ENCODE data around the gene CD1B.
"Not testable (repeated sequence)": the region's sequence is repeated elsewhere in the genome, so short reads cannot be mapped to it uniquely, and the experiment has no call there.

The CD1B gene

GRCh38 chr1:158331481-158332150 is at the start of gene CD1B:
Gene CD1B, minus strand, starts transcription at chr1:158331531. Its CDS starts 108 bp downstream, at chr1:158331423.
- ATAC-seq, result no peak
- TF ChIP-seq ZFP3 (CRISPR knock-in tag; IDR thresholded peaks at IDR 0.05), result no peak
- TF ChIP-seq BACH2 (CRISPR knock-in tag; IDR thresholded peaks at IDR 0.05; ENCODE audit: borderline replicate concordance), result no peak
- TF ChIP-seq POU6F1 (CRISPR knock-in tag; IDR thresholded peaks at IDR 0.05; ENCODE audit: borderline replicate concordance, low read depth), result no peak
- TF ChIP-seq ZC3H10 (CRISPR knock-in tag; IDR thresholded peaks at IDR 0.05), result no peak
- TF ChIP-seq GLIS3 (CRISPR knock-in tag; IDR thresholded peaks at IDR 0.05), result no peak
- TF ChIP-seq ZNF565 (CRISPR knock-in tag; conservative IDR thresholded peaks at IDR 0.05; ENCODE audit: low read depth), result no peak
- TF ChIP-seq, protein P1, sequence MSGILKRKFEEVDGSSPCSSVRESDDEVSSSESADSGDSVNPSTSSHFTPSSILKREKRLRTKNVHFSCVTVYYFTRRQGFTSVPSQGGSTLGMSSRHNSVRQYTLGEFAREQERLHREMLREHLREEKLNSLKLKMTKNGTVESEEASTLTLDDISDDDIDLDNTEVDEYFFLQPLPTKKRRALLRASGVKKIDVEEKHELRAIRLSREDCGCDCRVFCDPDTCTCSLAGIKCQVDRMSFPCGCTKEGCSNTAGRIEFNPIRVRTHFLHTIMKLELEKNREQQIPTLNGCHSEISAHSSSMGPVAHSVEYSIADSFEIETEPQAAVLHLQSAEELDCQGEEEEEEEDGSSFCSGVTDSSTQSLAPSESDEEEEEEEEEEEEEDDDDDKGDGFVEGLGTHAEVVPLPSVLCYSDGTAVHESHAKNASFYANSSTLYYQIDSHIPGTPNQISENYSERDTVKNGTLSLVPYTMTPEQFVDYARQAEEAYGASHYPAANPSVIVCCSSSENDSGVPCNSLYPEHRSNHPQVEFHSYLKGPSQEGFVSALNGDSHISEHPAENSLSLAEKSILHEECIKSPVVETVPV (CRISPR knock-in tag; IDR thresholded peaks at IDR 0.05), result no peak
- TF ChIP-seq ZNF70 (CRISPR knock-in tag; IDR thresholded peaks at IDR 0.05), result no peak
- no peak for TF ChIP-seq OSR1 (CRISPR knock-in tag; IDR thresholded peaks at IDR 0.05)
- TF ChIP-seq ZNF8 (CRISPR knock-in tag; IDR thresholded peaks at IDR 0.05), result no peak
- TF ChIP-seq TSHZ2 (CRISPR knock-in tag; IDR thresholded peaks at IDR 0.05), result no peak
- TF ChIP-seq, protein P2, sequence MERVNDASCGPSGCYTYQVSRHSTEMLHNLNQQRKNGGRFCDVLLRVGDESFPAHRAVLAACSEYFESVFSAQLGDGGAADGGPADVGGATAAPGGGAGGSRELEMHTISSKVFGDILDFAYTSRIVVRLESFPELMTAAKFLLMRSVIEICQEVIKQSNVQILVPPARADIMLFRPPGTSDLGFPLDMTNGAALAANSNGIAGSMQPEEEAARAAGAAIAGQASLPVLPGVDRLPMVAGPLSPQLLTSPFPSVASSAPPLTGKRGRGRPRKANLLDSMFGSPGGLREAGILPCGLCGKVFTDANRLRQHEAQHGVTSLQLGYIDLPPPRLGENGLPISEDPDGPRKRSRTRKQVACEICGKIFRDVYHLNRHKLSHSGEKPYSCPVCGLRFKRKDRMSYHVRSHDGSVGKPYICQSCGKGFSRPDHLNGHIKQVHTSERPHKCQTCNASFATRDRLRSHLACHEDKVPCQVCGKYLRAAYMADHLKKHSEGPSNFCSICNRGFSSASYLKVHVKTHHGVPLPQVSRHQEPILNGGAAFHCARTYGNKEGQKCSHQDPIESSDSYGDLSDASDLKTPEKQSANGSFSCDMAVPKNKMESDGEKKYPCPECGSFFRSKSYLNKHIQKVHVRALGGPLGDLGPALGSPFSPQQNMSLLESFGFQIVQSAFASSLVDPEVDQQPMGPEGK (CRISPR knock-in tag; IDR thresholded peaks at IDR 0.05; ENCODE audit: borderline replicate concordance), result no peak
- no peak for TF ChIP-seq ZFP30 (CRISPR knock-in tag; IDR thresholded peaks at IDR 0.05)
- TF ChIP-seq RARB (CRISPR knock-in tag; IDR thresholded peaks at IDR 0.05), result no peak
- no peak for TF ChIP-seq SNAI2 (CRISPR knock-in tag; IDR thresholded peaks at IDR 0.05)
- no peak for TF ChIP-seq ISL1 (CRISPR knock-in tag; IDR thresholded peaks at IDR 0.05)
- TF ChIP-seq, protein P3, sequence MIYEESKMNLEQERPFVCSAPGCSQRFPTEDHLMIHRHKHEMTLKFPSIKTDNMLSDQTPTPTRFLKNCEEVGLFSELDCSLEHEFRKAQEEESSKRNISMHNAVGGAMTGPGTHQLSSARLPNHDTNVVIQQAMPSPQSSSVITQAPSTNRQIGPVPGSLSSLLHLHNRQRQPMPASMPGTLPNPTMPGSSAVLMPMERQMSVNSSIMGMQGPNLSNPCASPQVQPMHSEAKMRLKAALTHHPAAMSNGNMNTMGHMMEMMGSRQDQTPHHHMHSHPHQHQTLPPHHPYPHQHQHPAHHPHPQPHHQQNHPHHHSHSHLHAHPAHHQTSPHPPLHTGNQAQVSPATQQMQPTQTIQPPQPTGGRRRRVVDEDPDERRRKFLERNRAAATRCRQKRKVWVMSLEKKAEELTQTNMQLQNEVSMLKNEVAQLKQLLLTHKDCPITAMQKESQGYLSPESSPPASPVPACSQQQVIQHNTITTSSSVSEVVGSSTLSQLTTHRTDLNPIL (CRISPR knock-in tag; IDR thresholded peaks at IDR 0.05; ENCODE audit: low read depth), result no peak

DNA sequence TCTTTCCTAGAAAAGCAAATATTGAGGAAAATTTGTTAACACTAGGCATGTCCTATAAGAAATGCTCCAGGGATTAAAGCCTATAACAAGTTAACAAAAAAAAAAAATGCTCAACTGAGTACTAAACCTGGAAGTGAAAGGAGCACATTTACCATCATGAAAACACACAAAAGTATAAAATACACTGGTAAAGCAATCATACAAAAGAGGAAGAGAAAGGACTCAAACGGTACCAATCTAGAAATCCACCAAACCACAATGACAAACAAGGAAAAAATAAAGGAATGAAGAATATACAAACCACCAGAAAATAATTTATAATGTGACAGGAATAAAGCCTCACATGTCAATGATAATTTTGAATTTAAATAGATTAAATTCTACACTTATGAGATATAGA is 43.5 kb upstream of the CD1B start:
- TF ChIP-seq ZNF70 (CRISPR knock-in tag; IDR thresholded peaks at IDR 0.05) (no peak), ISL1 (CRISPR knock-in tag; IDR thresholded peaks at IDR 0.05) (no peak), ZFP30 (CRISPR knock-in tag; IDR thresholded peaks at IDR 0.05) (no peak), TCF4 (CRISPR knock-in tag; IDR thresholded peaks at IDR 0.05; ENCODE audit: borderline replicate concordance) (no peak), ZNF565 (CRISPR knock-in tag; conservative IDR thresholded peaks at IDR 0.05; ENCODE audit: low read depth) (no peak), ZNF8 (CRISPR knock-in tag; IDR thresholded peaks at IDR 0.05) (no peak)
- ATAC-seq, result no peak

DNA sequence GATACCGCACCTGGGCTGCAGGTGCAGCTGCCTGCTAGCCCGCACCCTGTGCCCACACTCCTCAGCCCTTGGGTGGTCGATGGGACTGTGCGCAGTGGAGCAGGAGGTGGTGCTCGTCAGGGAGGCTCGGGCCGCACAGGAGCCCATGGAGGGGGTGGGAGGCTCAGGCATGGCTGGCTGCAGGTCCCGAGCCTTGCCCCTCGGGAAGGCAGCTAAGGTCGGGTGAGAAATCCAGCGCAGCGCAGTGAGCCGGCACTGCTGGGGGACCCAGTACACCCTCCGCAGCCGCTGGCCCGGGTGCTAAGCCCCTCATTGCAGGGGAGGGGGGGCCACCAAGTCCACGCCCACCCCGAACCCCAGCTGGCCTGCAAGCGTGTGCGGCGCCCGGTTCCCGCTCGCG is 42.8 kb upstream of the CD1B start:
- not testable (repeated sequence) for ATAC-seq

All from SK-N-SH treated with all-trans-retinoic acid at 6 μM for 48 hours (cell line).